Astrocyte (in vitro differentiated cells and primary cell): Measurements from ENCODE around the gene NIT2. TPM values are rescaled to one million over a fixed set of nuclear protein-coding genes. Genes with fewer than 3 reads are reported as not detected.

ENCODE experiments used
- DNase-seq: peaks from one replicate; pipeline ENCODE4 v3.0.0-alpha.2; 2010; ENCODE audit warnings: low read depth
- FAIRE-seq: peaks from 2 replicates; lab custom pipeline; 2011; peaks lifted over from hg19 to GRCh38; lab: Jason Lieb, UNC
- H2AFZ ChIP-seq: 2 replicates; pipeline ENCODE4 v1.6.0; 2012; ENCODE audit warnings: low read depth, low read length, inconsistent platforms
- H3K27ac ChIP-seq: 2 replicates; pipeline ENCODE4 v1.5.1; 2011; ENCODE audit warnings: low read depth, low read length, inconsistent platforms
- H3K27me3 ChIP-seq: 2 replicates; pipeline ENCODE4 v1.6.0; 2011; ENCODE audit warnings: low read length, inconsistent platforms; ENCODE audit not compliant: insufficient read depth
- H3K36me3 ChIP-seq: 2 replicates; pipeline ENCODE4 v1.5.1; 2011; ENCODE audit warnings: low read length, inconsistent platforms; ENCODE audit not compliant: insufficient read depth
- H3K4me1 ChIP-seq: 2 replicates; pipeline ENCODE4 v1.5.1; 2011; ENCODE audit warnings: low read length, inconsistent platforms; ENCODE audit not compliant: insufficient read depth
- H3K4me2 ChIP-seq: 2 replicates; pipeline ENCODE4 v1.6.0; 2012; ENCODE audit warnings: low read length, inconsistent platforms
- H3K4me3 ChIP-seq: 2 replicates; pipeline ENCODE4 v1.5.1; 2011; ENCODE audit warnings: low read depth, mild to moderate bottlenecking, low read length, inconsistent platforms; ENCODE audit not compliant: insufficient read depth
- H3K79me2 ChIP-seq: 2 replicates; pipeline ENCODE4 v1.6.0; 2012; ENCODE audit warnings: mild to moderate bottlenecking, low read length, inconsistent platforms; ENCODE audit not compliant: insufficient read depth
- H3K9ac ChIP-seq: 2 replicates; pipeline ENCODE4 v1.6.0; 2012; ENCODE audit warnings: mild to moderate bottlenecking, low read length, inconsistent platforms
- H3K9me3 ChIP-seq: 2 replicates; pipeline ENCODE4 v1.5.1; 2012; ENCODE audit warnings: low read depth, mild to moderate bottlenecking, low read length, inconsistent platforms; ENCODE audit not compliant: insufficient read depth
- H4K20me1 ChIP-seq: 2 replicates; pipeline ENCODE4 v1.6.0; 2012; ENCODE audit warnings: low read length, inconsistent platforms; ENCODE audit not compliant: insufficient read depth
- H3K27ac Mint-ChIP-seq: one replicate; pipeline ENCODE4 v1.8.0; 2021; ENCODE audit warnings: mild to moderate bottlenecking, mixed read lengths; ENCODE audit not compliant: unreplicated experiment
- H3K27me3 Mint-ChIP-seq: one replicate; pipeline ENCODE4 v1.8.0; 2021; ENCODE audit warnings: low read depth, mixed read lengths; ENCODE audit not compliant: unreplicated experiment
- H3K36me3 Mint-ChIP-seq: one replicate; pipeline ENCODE4 v1.8.0; 2021; ENCODE audit warnings: low read depth, mixed read lengths; ENCODE audit not compliant: unreplicated experiment
- H3K4me1 Mint-ChIP-seq: one replicate; pipeline ENCODE4 v1.8.0; 2021; ENCODE audit warnings: low read depth, mixed read lengths; ENCODE audit not compliant: unreplicated experiment
- H3K4me3 Mint-ChIP-seq: one replicate; pipeline ENCODE4 v1.8.0; 2021; ENCODE audit warnings: mild to moderate bottlenecking, moderate library complexity, mixed read lengths; ENCODE audit not compliant: unreplicated experiment
- H3K9me3 Mint-ChIP-seq: one replicate; pipeline ENCODE4 v1.8.0; 2021; ENCODE audit warnings: mild to moderate bottlenecking, mixed read lengths; ENCODE audit not compliant: unreplicated experiment
- CTCF ChIP-seq: IDR thresholded peaks from 2 replicates; pipeline ENCODE4 v1.5.1; 2011; ENCODE audit warnings: low read depth, mild to moderate bottlenecking, inconsistent platforms, low read length, moderate library complexity; ENCODE audit not compliant: insufficient read depth
- EZH2 ChIP-seq: IDR thresholded peaks from 2 replicates; pipeline ENCODE4 v1.6.1; 2012; ENCODE audit warnings: mild to moderate bottlenecking, low read length, inconsistent platforms; ENCODE audit not compliant: insufficient read depth
- total RNA-seq: library from RNA; stranded (reverse); gene quantifications from 2 replicates; pipeline ENCODE4 v1.2.1, GENCODE V29; 2021

The NIT2 gene
- total RNA-seq, 1 donor from 2014 or later: 47.7 TPM

- no peaks in the 10 kb centered on the region for H3K27me3 ChIP-seq
- H3K9me3 Mint-ChIP-seq: peaks cover 3% of the 10 kb centered on the region
- H3K36me3 ChIP-seq: peaks cover 53% of the 10 kb centered on the region
- FAIRE-seq (no peak), DNase-seq (no peak)
- H2AFZ ChIP-seq: no peak overlapping the region
- no peak overlapping the region for H3K4me3 Mint-ChIP-seq
- no peaks in the 10 kb centered on the region for H3K27me3 Mint-ChIP-seq
- H3K4me1 ChIP-seq: no peaks in the 10 kb centered on the region
- H3K9ac ChIP-seq: no peak overlapping the region
- no peak for TF ChIP-seq EZH2
- TF ChIP-seq CTCF: no peak
- no peaks in the 10 kb centered on the region for H3K4me1 Mint-ChIP-seq
- no peaks in the 10 kb centered on the region for H3K79me2 ChIP-seq
- no peak overlapping the region for H3K27ac ChIP-seq
- H3K36me3 Mint-ChIP-seq: peaks cover 23% of the 10 kb centered on the region
- no peaks in the 10 kb centered on the region for H4K20me1 ChIP-seq
- H3K27ac Mint-ChIP-seq: no peak overlapping the region
- no peak overlapping the region for H3K4me3 ChIP-seq
- H3K9me3 ChIP-seq: no peaks in the 10 kb centered on the region
- no peak overlapping the region for H3K4me2 ChIP-seq
Measured at GRCh38 chr3:100364421-100364820, 29.9 kb downstream of the NIT2 start.

GRCh38 chr3:100366424-100366823 is 31.9 kb downstream of the NIT2 start:
- no peaks in the 10 kb centered on the region for H3K9me3 ChIP-seq
- H3K9me3 Mint-ChIP-seq: peaks cover 3% of the 10 kb centered on the region
- peaks cover 61% of the 10 kb centered on the region for H3K36me3 ChIP-seq
- H3K79me2 ChIP-seq: no peaks in the 10 kb centered on the region
- no peaks in the 10 kb centered on the region for H3K27me3 Mint-ChIP-seq
- H3K4me3 ChIP-seq: no peak overlapping the region
- H3K4me3 Mint-ChIP-seq: no peak overlapping the region
- no peak overlapping the region for H2AFZ ChIP-seq
- TF ChIP-seq CTCF (no peak), EZH2 (no peak)
- H3K4me2 ChIP-seq: no peak overlapping the region
- H3K27me3 ChIP-seq: no peaks in the 10 kb centered on the region
- no peaks in the 10 kb centered on the region for H4K20me1 ChIP-seq
- H3K36me3 Mint-ChIP-seq: peaks cover 19% of the 10 kb centered on the region
- H3K27ac Mint-ChIP-seq: no peak overlapping the region
- no peaks in the 10 kb centered on the region for H3K4me1 ChIP-seq
- DNase-seq (no peak), FAIRE-seq (no peak)
- H3K9ac ChIP-seq: no peak overlapping the region
- no peaks in the 10 kb centered on the region for H3K4me1 Mint-ChIP-seq
- H3K27ac ChIP-seq: no peak overlapping the region

- Histone ChIP-seq H3K9me3 (no peaks in the 10 kb centered on the region), H3K4me3 (no peak overlapping the region), H3K4me2 (no peak overlapping the region), H3K36me3 (peaks cover 66% of the 10 kb centered on the region), H3K9ac (no peak overlapping the region), H3K27me3 (no peaks in the 10 kb centered on the region), H3K27ac (no peak overlapping the region), H3K79me2 (no peaks in the 10 kb centered on the region), H3K4me1 (no peaks in the 10 kb centered on the region), H2AFZ (no peak overlapping the region), H4K20me1 (no peaks in the 10 kb centered on the region)
- no peak overlapping the region for H3K4me3 Mint-ChIP-seq
- H3K27me3 Mint-ChIP-seq: no peaks in the 10 kb centered on the region
- no peaks in the 10 kb centered on the region for H3K9me3 Mint-ChIP-seq
- TF ChIP-seq CTCF: no peak
- DNase-seq (no peak), FAIRE-seq (no peak)
- H3K4me1 Mint-ChIP-seq: no peaks in the 10 kb centered on the region
- peaks cover 8% of the 10 kb centered on the region for H3K36me3 Mint-ChIP-seq
- no peak overlapping the region for H3K27ac Mint-ChIP-seq
Measured at GRCh38 chr3:100368441-100368840, 33.9 kb downstream of the NIT2 start.
